OCI-LY7 (cell line): ENCODE measurements around the gene MYO3A. TPM values are rescaled to one million over a fixed set of nuclear protein-coding genes. Genes with fewer than 3 reads are reported as not detected.

Source experiments
- BruUV-seq: library from RNA; stranded (reverse); fragments of 400-500 nt; replicated peaks from 2 replicates; lab custom pipeline; 2021; lab: Mats Ljungman, UMichigan
- CTCF ChIA-PET: fragments of 300-600 bp; sonication (Branson Sonifier 250); formaldehyde crosslinking; loops from one replicate; lab custom pipeline; 2022; ENCODE audit warnings: antibody characterized with exemption; ENCODE audit not compliant: unreplicated experiment; lab: Charles Lee
- POLR2A ChIA-PET: fragments of 300-600 bp; sonication (Branson Sonifier 250); formaldehyde crosslinking; loops from one replicate; lab custom pipeline; 2022; ENCODE audit warnings: antibody characterized with exemption; lab: Charles Lee
- DNase-seq: peaks from one replicate; pipeline ENCODE4 v3.0.0-alpha.2; 2015; ENCODE audit warnings: low spot score
- H2AFZ ChIP-seq: fragments of 200-600 bp; sonication (generic), shearing (Covaris generic); 2 replicates; pipeline ENCODE4 v1.6.1; 2014; ENCODE audit warnings: mild to moderate bottlenecking, antibody characterized with exemption, low read length, moderate library complexity
- H3K27ac ChIP-seq: fragments of 200-600 bp; sonication (generic); 2 replicates; pipeline ENCODE4 v1.5.1; 2014; ENCODE audit warnings: mixed run types, low read depth, mild to moderate bottlenecking, moderate library complexity, low read length, inconsistent platforms; ENCODE audit not compliant: poor library complexity, severe bottlenecking
- H3K36me3 ChIP-seq: fragments of 200-600 bp; sonication (generic); 2 replicates; pipeline ENCODE4 v1.6.1; 2014; ENCODE audit warnings: mild to moderate bottlenecking, antibody characterized with exemption, low read length, moderate library complexity, mixed read lengths; ENCODE audit not compliant: insufficient read depth
- H3K4me1 ChIP-seq: fragments of 200-600 bp; sonication (generic); 2 replicates; pipeline ENCODE4 v1.5.1; 2014; ENCODE audit warnings: mild to moderate bottlenecking, low read length; ENCODE audit not compliant: insufficient read depth, poor library complexity, severe bottlenecking
- H3K4me2 ChIP-seq: fragments of 200-600 bp; sonication (generic); 2 replicates; pipeline ENCODE4 v1.6.1; 2014; ENCODE audit warnings: mild to moderate bottlenecking, low read length
- H3K4me3 ChIP-seq: fragments of 200-600 bp; sonication (generic); 2 replicates; pipeline ENCODE4 v1.5.1; 2014; ENCODE audit warnings: mild to moderate bottlenecking, low read depth, low read length; ENCODE audit not compliant: poor library complexity, severe bottlenecking
- H3K79me2 ChIP-seq: fragments of 200-600 bp; sonication (generic); 2 replicates; pipeline ENCODE4 v1.6.1; 2016; ENCODE audit warnings: low read depth, mild to moderate bottlenecking, low read length, moderate library complexity, mixed read lengths; ENCODE audit not compliant: insufficient read depth
- H3K9me2 ChIP-seq: fragments of 200-600 bp; sonication (generic); 2 replicates; pipeline ENCODE4 v1.6.1; 2016; ENCODE audit warnings: mild to moderate bottlenecking, low read length, mixed read lengths; ENCODE audit not compliant: insufficient read depth
- H3K9me3 ChIP-seq: fragments of 200-600 bp; sonication (generic); 2 replicates; pipeline ENCODE4 v1.6.1; 2014; ENCODE audit warnings: mild to moderate bottlenecking, mixed run types, low read length, mixed read lengths
- H4K20me1 ChIP-seq: fragments of 200-600 bp; sonication (generic); 2 replicates; pipeline ENCODE4 v1.6.1; 2014; ENCODE audit warnings: mild to moderate bottlenecking, antibody characterized with exemption, low read length, moderate library complexity, mixed read lengths; ENCODE audit not compliant: insufficient read depth
- CTCF ChIP-seq: fragments of 200-600 bp; sonication (generic); conservative IDR thresholded peaks from 2 replicates; pipeline ENCODE4 v1.5.1; 2014; ENCODE audit warnings: mild to moderate bottlenecking, antibody characterized with exemption, low read length, moderate library complexity, mixed read lengths
- EZH2phosphoT487 ChIP-seq: fragments of 200-600 bp; sonication (generic); IDR thresholded peaks from 2 replicates; pipeline ENCODE4 v1.6.1; 2018; ENCODE audit warnings: low read depth, borderline replicate concordance, mild to moderate bottlenecking, mixed run types, antibody characterized with exemption, low read length, moderate library complexity, mixed read lengths
- intact Hi-C: fragments of 100-400 bp; cut with micrococcal nuclease; formaldehyde crosslinking; loops from one replicate; pipeline ENCODE4 v1.10.0; 2022; ENCODE audit not compliant: unreplicated experiment
- total RNA-seq, 2 experiments: library from RNA; depleted of rRNA in 1 of 2; stranded (reverse); fragments of >200 nt in 1 of 2; shearing (Covaris generic) in 1 of 2; gene quantifications; 2 replicates each; pipeline ENCODE4 v1.2.3, GENCODE V29; 2014 to 2022

Gene MYO3A
- total RNA-seq, 2 experiments from 2014 or later = not detected

- Histone ChIP-seq H3K4me3 (no peak overlapping the region), H3K9me3 (no peaks in the 10 kb centered on the region), H3K4me1 (peaks cover 17% of the 10 kb centered on the region), H3K79me2 (no peaks in the 10 kb centered on the region), H2AFZ (no peak overlapping the region), H3K4me2 (no peak overlapping the region), H3K9me2 (no peaks in the 10 kb centered on the region), H3K27ac (no peak overlapping the region), H4K20me1 (no peaks in the 10 kb centered on the region), H3K36me3 (no peaks in the 10 kb centered on the region)
- TF ChIP-seq CTCF = no peak
- no peak for TF ChIP-seq EZH2phosphoT487
- ChIA-PET POLR2A (interaction anchor here (0.6 kb wide), 1 partner anchor 21 kb away, joined by 3 read pairs; no protein-coding TSS in a partner anchor), CTCF (no interaction called here)
- intact Hi-C loops = no loop called here
- DNase-seq = no peak
- no TSS peak for BruUV-seq
These were observed 26.8 kb upstream of the MYO3A start for GRCh38 chr10:25907261-25907660.

- Histone ChIP-seq H2AFZ (no peak overlapping the region), H4K20me1 (no peaks in the 10 kb centered on the region), H3K9me3 (no peaks in the 10 kb centered on the region), H3K27ac (no peak overlapping the region), H3K9me2 (no peaks in the 10 kb centered on the region), H3K36me3 (no peaks in the 10 kb centered on the region), H3K4me1 (no peaks in the 10 kb centered on the region), H3K4me2 (no peak overlapping the region), H3K79me2 (no peaks in the 10 kb centered on the region), H3K4me3 (no peak overlapping the region)
- BruUV-seq = no TSS peak
- TF ChIP-seq EZH2phosphoT487 (no peak), CTCF (no peak)
- intact Hi-C loops = no loop called here
- no peak for DNase-seq
- ChIA-PET CTCF (interaction anchor here (1.5 kb wide), 1 partner anchor 10 kb away, joined by 3 read pairs; no protein-coding TSS in a partner anchor), POLR2A (no interaction called here)
These were observed 21.2 kb upstream of the MYO3A start for GRCh38 chr10:25912866-25913265.

- no peak overlapping the region for H3K27ac ChIP-seq
- no peak for TF ChIP-seq CTCF
- TF ChIP-seq EZH2phosphoT487 = no peak
- DNase-seq = no peak
These were observed 19.3 kb upstream of the MYO3A start for GRCh38 chr10:25914776-25915175.

More at GRCh38 chr10:25914776-25915175, 19.3 kb upstream of the MYO3A start:
- intact Hi-C loops = no loop called here
- H4K20me1 ChIP-seq = no peaks in the 10 kb centered on the region
- H3K9me2 ChIP-seq = no peaks in the 10 kb centered on the region
- H3K9me3 ChIP-seq = no peaks in the 10 kb centered on the region
- no TSS peak for BruUV-seq
- no peaks in the 10 kb centered on the region for H3K36me3 ChIP-seq
- no peaks in the 10 kb centered on the region for H3K4me1 ChIP-seq
- H3K4me2 ChIP-seq = no peak overlapping the region
- H3K79me2 ChIP-seq = no peaks in the 10 kb centered on the region
- CTCF ChIA-PET = no interaction called here
- POLR2A ChIA-PET = interaction anchor here (0.7 to 1.5 kb wide), 2 partner anchors 22 to 635 kb away, joined by 4 read pairs; no protein-coding TSS in a partner anchor
- no peak overlapping the region for H2AFZ ChIP-seq
- H3K4me3 ChIP-seq = no peak overlapping the region
